H1 (cell line): ENCODE measurements around the gene PMM2. TPM values are rescaled to one million over a fixed set of nuclear protein-coding genes. Genes with fewer than 3 reads are reported as not detected.

ENCODE experiments used
- BRCA1 ChIP-seq: IDR thresholded peaks from 2 replicates; pipeline ENCODE4 v1.6.1; 2012; ENCODE audit warnings: low read depth, low read length, improper control_type of control experiment
- CHD2 ChIP-seq: IDR thresholded peaks from 2 replicates; pipeline ENCODE4 v1.6.1; 2012; ENCODE audit warnings: low read length, improper control_type of control experiment
- CREB1 ChIP-seq: IDR thresholded peaks from 2 replicates; pipeline ENCODE4 v1.6.1; 2012; ENCODE audit warnings: inconsistent platforms
- EP300 ChIP-seq, 2 experiments: IDR thresholded peaks; 1 replicate in 1 of 2; 2 replicates in 1 of 2; pipeline ENCODE4 v1.6.1; 2011 to 2012; ENCODE audit warnings: low read depth in 2 of 2, low read length in 2 of 2, mild to moderate bottlenecking in 2 of 2, borderline replicate concordance in 1 of 2, inconsistent platforms in 1 of 2, moderate library complexity in 1 of 2
- FOSL1 ChIP-seq: IDR thresholded peaks from 2 replicates; pipeline ENCODE4 v1.6.1; 2011; ENCODE audit warnings: mild to moderate bottlenecking, low read depth, low read length, moderate library complexity; ENCODE audit not compliant: insufficient read depth
- KDM4A ChIP-seq: IDR thresholded peaks from one replicate; pipeline ENCODE4 v1.7.1; 2012; ENCODE audit warnings: low read depth, mild to moderate bottlenecking, moderate library complexity, low read length, inconsistent platforms; ENCODE audit not compliant: severe bottlenecking
- RFX5 ChIP-seq: IDR thresholded peaks from 2 replicates; pipeline ENCODE4 v1.6.1; 2011; ENCODE audit warnings: low read depth, low read length, improper control_type of control experiment, borderline replicate concordance
- SRF ChIP-seq: IDR thresholded peaks from 2 replicates; pipeline ENCODE4 v1.6.1; 2011; ENCODE audit warnings: mild to moderate bottlenecking, low read depth, low read length, moderate library complexity
- polyA plus RNA-seq, 7 experiments: library from polyadenylated mRNA; depleted of rRNA in 3 of 7; stranded (reverse) in 5 of 7; unstranded in 2 of 7; fragments of >200 nt in 5 of 7; fragments of 200-250 nt in 2 of 7; gene quantifications; 1 replicate in 5 of 7; 2 replicates in 1 of 7; 4 replicates in 1 of 7; pipeline versions ENCODE4 v1.2.1 to v1.2.3, GENCODE V29; 2011 to 2013; ENCODE audit warnings: missing spikeins in 2 of 7, mixed read lengths in 2 of 7
- total RNA-seq: library from RNA; stranded (reverse); fragmentation: NEBNext Ultra II Directional; extraction: Animal tissue kit (Norgen Biotek cat#: 25700); gene quantifications from 2 replicates; pipeline ENCODE4 v1.2.1, GENCODE V29; 2021
- TF ChIP-seq, protein P1 (sequence below): fragments of 300-600 bp; sonication (generic); IDR thresholded peaks from 2 replicates; pipeline ENCODE4 v1.7.1; 2012; ENCODE audit warnings: low read length, moderate library complexity, mild to moderate bottlenecking, inconsistent platforms; ENCODE audit not compliant: insufficient replicate concordance
- TF ChIP-seq, protein P2 (sequence below): IDR thresholded peaks from 2 replicates; pipeline ENCODE4 v1.6.1; 2011; ENCODE audit warnings: low read length, improper control_type of control experiment
- TF ChIP-seq, protein P3 (sequence below): IDR thresholded peaks from 2 replicates; pipeline ENCODE4 v1.6.1; 2012; ENCODE audit warnings: inconsistent platforms

The PMM2 gene
- total and polyA plus RNA-seq, 2 of the 8 experiments (the other 6 are each of a cell fraction or from before 2014, with no cell fraction given) = 26.2 to 49.4 TPM

DNA sequence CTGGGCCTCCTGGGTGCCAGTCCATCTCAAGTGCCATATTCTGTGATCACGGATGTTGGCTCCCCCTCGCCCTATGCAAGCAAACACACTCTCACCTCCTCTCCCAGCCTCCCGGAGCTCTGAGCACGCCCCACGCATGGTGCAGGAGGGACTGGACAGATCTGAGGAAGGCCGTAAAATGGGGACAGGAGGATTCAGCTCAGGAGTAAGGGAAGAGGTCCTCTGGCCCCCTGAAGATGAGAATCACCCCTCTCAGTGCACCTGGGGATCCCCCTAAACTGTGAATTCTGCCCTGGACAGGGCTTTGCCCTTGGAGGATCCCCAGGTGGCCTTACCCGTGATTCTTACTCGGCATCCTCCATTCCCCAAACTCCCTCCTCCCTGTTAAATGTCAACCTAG, 15.8 kb upstream of the PMM2 start (continued):
- TF ChIP-seq, protein P1, sequence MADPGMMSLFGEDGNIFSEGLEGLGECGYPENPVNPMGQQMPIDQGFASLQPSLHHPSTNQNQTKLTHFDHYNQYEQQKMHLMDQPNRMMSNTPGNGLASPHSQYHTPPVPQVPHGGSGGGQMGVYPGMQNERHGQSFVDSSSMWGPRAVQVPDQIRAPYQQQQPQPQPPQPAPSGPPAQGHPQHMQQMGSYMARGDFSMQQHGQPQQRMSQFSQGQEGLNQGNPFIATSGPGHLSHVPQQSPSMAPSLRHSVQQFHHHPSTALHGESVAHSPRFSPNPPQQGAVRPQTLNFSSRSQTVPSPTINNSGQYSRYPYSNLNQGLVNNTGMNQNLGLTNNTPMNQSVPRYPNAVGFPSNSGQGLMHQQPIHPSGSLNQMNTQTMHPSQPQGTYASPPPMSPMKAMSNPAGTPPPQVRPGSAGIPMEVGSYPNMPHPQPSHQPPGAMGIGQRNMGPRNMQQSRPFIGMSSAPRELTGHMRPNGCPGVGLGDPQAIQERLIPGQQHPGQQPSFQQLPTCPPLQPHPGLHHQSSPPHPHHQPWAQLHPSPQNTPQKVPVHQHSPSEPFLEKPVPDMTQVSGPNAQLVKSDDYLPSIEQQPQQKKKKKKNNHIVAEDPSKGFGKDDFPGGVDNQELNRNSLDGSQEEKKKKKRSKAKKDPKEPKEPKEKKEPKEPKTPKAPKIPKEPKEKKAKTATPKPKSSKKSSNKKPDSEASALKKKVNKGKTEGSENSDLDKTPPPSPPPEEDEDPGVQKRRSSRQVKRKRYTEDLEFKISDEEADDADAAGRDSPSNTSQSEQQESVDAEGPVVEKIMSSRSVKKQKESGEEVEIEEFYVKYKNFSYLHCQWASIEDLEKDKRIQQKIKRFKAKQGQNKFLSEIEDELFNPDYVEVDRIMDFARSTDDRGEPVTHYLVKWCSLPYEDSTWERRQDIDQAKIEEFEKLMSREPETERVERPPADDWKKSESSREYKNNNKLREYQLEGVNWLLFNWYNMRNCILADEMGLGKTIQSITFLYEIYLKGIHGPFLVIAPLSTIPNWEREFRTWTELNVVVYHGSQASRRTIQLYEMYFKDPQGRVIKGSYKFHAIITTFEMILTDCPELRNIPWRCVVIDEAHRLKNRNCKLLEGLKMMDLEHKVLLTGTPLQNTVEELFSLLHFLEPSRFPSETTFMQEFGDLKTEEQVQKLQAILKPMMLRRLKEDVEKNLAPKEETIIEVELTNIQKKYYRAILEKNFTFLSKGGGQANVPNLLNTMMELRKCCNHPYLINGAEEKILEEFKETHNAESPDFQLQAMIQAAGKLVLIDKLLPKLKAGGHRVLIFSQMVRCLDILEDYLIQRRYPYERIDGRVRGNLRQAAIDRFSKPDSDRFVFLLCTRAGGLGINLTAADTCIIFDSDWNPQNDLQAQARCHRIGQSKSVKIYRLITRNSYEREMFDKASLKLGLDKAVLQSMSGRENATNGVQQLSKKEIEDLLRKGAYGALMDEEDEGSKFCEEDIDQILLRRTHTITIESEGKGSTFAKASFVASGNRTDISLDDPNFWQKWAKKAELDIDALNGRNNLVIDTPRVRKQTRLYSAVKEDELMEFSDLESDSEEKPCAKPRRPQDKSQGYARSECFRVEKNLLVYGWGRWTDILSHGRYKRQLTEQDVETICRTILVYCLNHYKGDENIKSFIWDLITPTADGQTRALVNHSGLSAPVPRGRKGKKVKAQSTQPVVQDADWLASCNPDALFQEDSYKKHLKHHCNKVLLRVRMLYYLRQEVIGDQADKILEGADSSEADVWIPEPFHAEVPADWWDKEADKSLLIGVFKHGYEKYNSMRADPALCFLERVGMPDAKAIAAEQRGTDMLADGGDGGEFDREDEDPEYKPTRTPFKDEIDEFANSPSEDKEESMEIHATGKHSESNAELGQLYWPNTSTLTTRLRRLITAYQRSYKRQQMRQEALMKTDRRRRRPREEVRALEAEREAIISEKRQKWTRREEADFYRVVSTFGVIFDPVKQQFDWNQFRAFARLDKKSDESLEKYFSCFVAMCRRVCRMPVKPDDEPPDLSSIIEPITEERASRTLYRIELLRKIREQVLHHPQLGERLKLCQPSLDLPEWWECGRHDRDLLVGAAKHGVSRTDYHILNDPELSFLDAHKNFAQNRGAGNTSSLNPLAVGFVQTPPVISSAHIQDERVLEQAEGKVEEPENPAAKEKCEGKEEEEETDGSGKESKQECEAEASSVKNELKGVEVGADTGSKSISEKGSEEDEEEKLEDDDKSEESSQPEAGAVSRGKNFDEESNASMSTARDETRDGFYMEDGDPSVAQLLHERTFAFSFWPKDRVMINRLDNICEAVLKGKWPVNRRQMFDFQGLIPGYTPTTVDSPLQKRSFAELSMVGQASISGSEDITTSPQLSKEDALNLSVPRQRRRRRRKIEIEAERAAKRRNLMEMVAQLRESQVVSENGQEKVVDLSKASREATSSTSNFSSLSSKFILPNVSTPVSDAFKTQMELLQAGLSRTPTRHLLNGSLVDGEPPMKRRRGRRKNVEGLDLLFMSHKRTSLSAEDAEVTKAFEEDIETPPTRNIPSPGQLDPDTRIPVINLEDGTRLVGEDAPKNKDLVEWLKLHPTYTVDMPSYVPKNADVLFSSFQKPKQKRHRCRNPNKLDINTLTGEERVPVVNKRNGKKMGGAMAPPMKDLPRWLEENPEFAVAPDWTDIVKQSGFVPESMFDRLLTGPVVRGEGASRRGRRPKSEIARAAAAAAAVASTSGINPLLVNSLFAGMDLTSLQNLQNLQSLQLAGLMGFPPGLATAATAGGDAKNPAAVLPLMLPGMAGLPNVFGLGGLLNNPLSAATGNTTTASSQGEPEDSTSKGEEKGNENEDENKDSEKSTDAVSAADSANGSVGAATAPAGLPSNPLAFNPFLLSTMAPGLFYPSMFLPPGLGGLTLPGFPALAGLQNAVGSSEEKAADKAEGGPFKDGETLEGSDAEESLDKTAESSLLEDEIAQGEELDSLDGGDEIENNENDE = no peak
- no peak for TF ChIP-seq CREB1
- TF ChIP-seq, protein P2, sequence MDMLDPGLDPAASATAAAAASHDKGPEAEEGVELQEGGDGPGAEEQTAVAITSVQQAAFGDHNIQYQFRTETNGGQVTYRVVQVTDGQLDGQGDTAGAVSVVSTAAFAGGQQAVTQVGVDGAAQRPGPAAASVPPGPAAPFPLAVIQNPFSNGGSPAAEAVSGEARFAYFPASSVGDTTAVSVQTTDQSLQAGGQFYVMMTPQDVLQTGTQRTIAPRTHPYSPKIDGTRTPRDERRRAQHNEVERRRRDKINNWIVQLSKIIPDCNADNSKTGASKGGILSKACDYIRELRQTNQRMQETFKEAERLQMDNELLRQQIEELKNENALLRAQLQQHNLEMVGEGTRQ = no peak
- TF ChIP-seq, protein P3, sequence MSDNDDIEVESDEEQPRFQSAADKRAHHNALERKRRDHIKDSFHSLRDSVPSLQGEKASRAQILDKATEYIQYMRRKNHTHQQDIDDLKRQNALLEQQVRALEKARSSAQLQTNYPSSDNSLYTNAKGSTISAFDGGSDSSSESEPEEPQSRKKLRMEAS = no peak
- no peak for TF ChIP-seq EP300 (IDR thresholded peaks at IDR 0.05; ENCODE audit: borderline replicate concordance in 1 of 2, low read depth in 2 of 2, low read length in 2 of 2)
- no peak for TF ChIP-seq KDM4A
- no peak for TF ChIP-seq RFX5
- TF ChIP-seq BRCA1 = no peak
- no peak for TF ChIP-seq SRF
- TF ChIP-seq FOSL1 = no peak
- no peak for TF ChIP-seq CHD2
